Osteoblast (primary cell): ENCODE results near the gene KIT. TPM values are rescaled to one million over a fixed set of nuclear protein-coding genes. Genes with fewer than 3 reads are reported as not detected.
"Not testable (repeated sequence)": the region's sequence is repeated elsewhere in the genome, so short reads cannot be mapped to it uniquely, and the experiment has no call there.

Experiments
- DNase-seq: peaks from one replicate; pipeline ENCODE4 v3.0.0; 2011; ENCODE audit warnings: low spot score, mixed read lengths; ENCODE audit not compliant: insufficient read length; ENCODE audit errors: missing footprints
- H2AFZ ChIP-seq: 2 replicates; pipeline ENCODE4 v1.6.0; 2011; ENCODE audit warnings: mild to moderate bottlenecking, low read length
- H3K27ac ChIP-seq: 2 replicates; pipeline ENCODE4 v1.5.1; 2011; ENCODE audit warnings: mild to moderate bottlenecking, low read depth, low read length, moderate library complexity
- H3K27me3 ChIP-seq: 2 replicates; pipeline ENCODE4 v1.6.0; 2012; ENCODE audit warnings: mild to moderate bottlenecking, control low read depth, inconsistent platforms, low read length, moderate library complexity; ENCODE audit not compliant: insufficient read depth
- H3K36me3 ChIP-seq: 2 replicates; pipeline ENCODE4 v1.5.1; 2011; ENCODE audit warnings: mild to moderate bottlenecking, low read length, control low read depth, moderate library complexity; ENCODE audit not compliant: insufficient read depth
- H3K4me1 ChIP-seq: 2 replicates; pipeline ENCODE4 v1.5.1; 2011; ENCODE audit warnings: mild to moderate bottlenecking, low read length, control low read depth, moderate library complexity; ENCODE audit not compliant: insufficient read depth
- H3K4me2 ChIP-seq: 2 replicates; pipeline ENCODE4 v1.6.0; 2011; ENCODE audit warnings: mild to moderate bottlenecking, low read length; ENCODE audit not compliant: insufficient read depth
- H3K4me3 ChIP-seq: fragments of 200-600 bp; sonication (generic); 3 replicates; pipeline ENCODE4 v1.5.1; 2012; ENCODE audit warnings: mild to moderate bottlenecking, low read length, inconsistent platforms; ENCODE audit not compliant: insufficient read depth
- H3K79me2 ChIP-seq: 2 replicates; pipeline ENCODE4 v1.6.0; 2012; ENCODE audit warnings: mild to moderate bottlenecking, low read length, control low read depth, inconsistent platforms; ENCODE audit not compliant: insufficient read depth
- H3K9me3 ChIP-seq: 2 replicates; pipeline ENCODE4 v1.5.1; 2011; ENCODE audit warnings: low read depth, low read length, control low read depth
- H4K20me1 ChIP-seq: 2 replicates; pipeline ENCODE4 v1.6.0; 2012; ENCODE audit warnings: mild to moderate bottlenecking, low read length, control low read depth; ENCODE audit not compliant: insufficient read depth
- CTCF ChIP-seq: IDR thresholded peaks from 2 replicates; pipeline ENCODE4 v1.5.1; 2011; ENCODE audit warnings: mild to moderate bottlenecking, low read depth, low read length, moderate library complexity; ENCODE audit errors: extremely low read depth
- total RNA-seq: library from RNA; depleted of rRNA; stranded (reverse); fragments of >200 nt; gene quantifications from 2 replicates; pipeline ENCODE4 v1.2.3, GENCODE V29; 2012

The KIT gene
- total RNA-seq, 1 donor, result 0.36 TPM

- no peak for DNase-seq
- H4K20me1 ChIP-seq, result no peaks in the 10 kb centered on the region
- no peak for TF ChIP-seq CTCF
- H3K4me1 ChIP-seq, result no peaks in the 10 kb centered on the region
- no peaks in the 10 kb centered on the region for H3K79me2 ChIP-seq
- no peak overlapping the region for H3K27ac ChIP-seq
- H3K4me2 ChIP-seq, result no peak overlapping the region
- no peak overlapping the region for H3K4me3 ChIP-seq
- no peaks in the 10 kb centered on the region for H3K9me3 ChIP-seq
- no peak overlapping the region for H2AFZ ChIP-seq
- no peaks in the 10 kb centered on the region for H3K36me3 ChIP-seq
- peaks cover 3% of the 10 kb centered on the region for H3K27me3 ChIP-seq
Observed at GRCh38 chr4:54635318-54635717, 22.4 kb upstream of the KIT start.

DNA sequence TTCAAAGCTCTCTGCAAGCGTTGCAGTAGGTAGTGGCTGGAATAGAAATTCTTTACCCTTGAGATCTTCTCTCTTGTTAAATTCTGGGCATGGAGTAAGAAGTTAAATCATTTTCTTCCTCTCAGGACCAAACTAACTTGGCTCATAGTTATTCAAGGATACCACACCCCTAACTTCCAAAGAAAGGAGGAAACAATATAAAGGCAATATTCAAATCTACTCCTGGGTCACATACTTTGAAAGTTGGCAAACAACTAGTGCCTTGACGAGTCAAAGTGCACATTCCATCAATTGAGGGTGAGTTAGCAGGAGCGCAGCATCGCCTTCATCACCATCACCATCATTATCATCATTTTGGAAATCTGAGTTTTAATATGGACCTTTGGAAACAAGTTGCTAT lies 20.4 kb upstream of the KIT start:
- Histone ChIP-seq H3K4me2 (no peak overlapping the region), H3K4me1 (no peaks in the 10 kb centered on the region), H4K20me1 (no peaks in the 10 kb centered on the region), H3K27me3 (peaks cover 3% of the 10 kb centered on the region), H3K79me2 (no peaks in the 10 kb centered on the region), H3K27ac (no peak overlapping the region), H3K36me3 (no peaks in the 10 kb centered on the region), H2AFZ (no peak overlapping the region), H3K9me3 (no peaks in the 10 kb centered on the region), H3K4me3 (no peak overlapping the region)
- DNase-seq, result no peak
- no peak for TF ChIP-seq CTCF

DNA sequence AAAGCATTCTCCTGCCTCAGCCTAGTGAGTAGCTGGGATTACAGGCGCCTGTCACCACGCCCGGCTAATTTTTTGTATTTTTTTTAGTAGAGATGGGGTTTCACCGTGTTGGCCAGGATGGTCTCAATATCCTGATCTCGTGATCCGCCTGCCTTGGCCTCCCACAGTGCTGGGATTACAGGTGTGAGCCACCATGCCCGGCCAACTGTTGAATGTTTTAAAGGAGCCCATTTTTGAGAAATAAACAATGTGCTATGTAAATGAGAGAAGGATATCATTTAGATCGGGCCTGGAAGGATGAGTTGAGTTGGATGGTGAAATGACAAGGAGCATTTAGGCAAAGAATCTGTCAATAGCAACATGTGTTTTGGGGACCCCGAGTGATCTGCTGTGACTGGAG lies 16.7 kb upstream of the KIT start:
- DNase-seq, H3K36me3 ChIP-seq, H3K4me2 ChIP-seq, H3K4me1 ChIP-seq, H3K27ac ChIP-seq, H2AFZ ChIP-seq, H4K20me1 ChIP-seq, H3K9me3 ChIP-seq, H3K4me3 ChIP-seq, H3K79me2 ChIP-seq, H3K27me3 ChIP-seq: not testable (repeated sequence)

DNA sequence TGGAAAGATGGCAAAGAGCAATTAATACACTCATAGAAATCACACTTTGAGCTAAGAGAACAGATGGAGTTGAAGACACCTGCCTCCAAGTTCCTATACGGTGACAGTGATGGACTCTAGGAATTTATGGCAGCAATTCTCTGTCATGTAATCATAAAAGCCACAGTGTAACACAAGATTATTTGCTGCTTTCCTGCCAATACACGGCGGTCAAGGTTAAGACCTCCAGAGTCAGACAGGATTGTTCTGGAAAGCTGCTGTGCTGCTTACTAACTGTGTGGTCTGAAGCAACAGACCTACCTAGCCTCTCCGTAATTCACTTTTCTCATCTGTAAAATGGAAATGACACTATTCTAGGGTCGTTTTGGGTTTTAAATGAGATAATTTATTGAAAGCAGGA lies 14.6 kb upstream of the KIT start:
- H3K4me3 ChIP-seq, result no peak overlapping the region
- H3K36me3 ChIP-seq, result no peaks in the 10 kb centered on the region
- H3K27me3 ChIP-seq, result peaks cover 3% of the 10 kb centered on the region
- no peaks in the 10 kb centered on the region for H3K9me3 ChIP-seq
- no peak overlapping the region for H3K27ac ChIP-seq
- no peak overlapping the region for H3K4me2 ChIP-seq
- no peaks in the 10 kb centered on the region for H4K20me1 ChIP-seq
- no peaks in the 10 kb centered on the region for H3K79me2 ChIP-seq
- DNase-seq, result no peak
- TF ChIP-seq CTCF, result no peak
- H2AFZ ChIP-seq, result no peak overlapping the region
- H3K4me1 ChIP-seq, result no peaks in the 10 kb centered on the region
